ENCODE results near the gene PRTFDC1. TPM values are rescaled to one million over a fixed set of nuclear protein-coding genes. Genes with fewer than 3 reads are reported as not detected.

The PRTFDC1 gene
- total RNA-seq, 1 donor from 2014 or later: 14.4 TPM

- DNase-seq: no peak
- Mint-ChIP-seq H3K36me3 (ENCODE audit: unreplicated experiment) (peaks cover 10% of the 10 kb centered on the region), H3K9me3 (ENCODE audit: unreplicated experiment) (no peaks in the 10 kb centered on the region), H3K27me3 (ENCODE audit: unreplicated experiment) (peaks cover 4% of the 10 kb centered on the region), H3K4me3 (ENCODE audit: unreplicated experiment) (no peak overlapping the region), H3K27ac (ENCODE audit: unreplicated experiment) (no peak overlapping the region), H3K4me1 (ENCODE audit: low read depth, unreplicated experiment) (no peaks in the 10 kb centered on the region)
- no peak for TF ChIP-seq CTCF (IDR thresholded peaks at IDR 0.05; ENCODE audit: partially characterized antibody, unreplicated experiment)
Measured at GRCh38 chr10:24901686-24902399, 50.6 kb downstream of the PRTFDC1 start.

- Mint-ChIP-seq H3K36me3 (ENCODE audit: unreplicated experiment) (peaks cover 7% of the 10 kb centered on the region), H3K4me3 (ENCODE audit: unreplicated experiment) (no peak overlapping the region), H3K27me3 (ENCODE audit: unreplicated experiment) (peaks cover 4% of the 10 kb centered on the region), H3K4me1 (ENCODE audit: low read depth, unreplicated experiment) (no peaks in the 10 kb centered on the region), H3K9me3 (ENCODE audit: unreplicated experiment) (no peaks in the 10 kb centered on the region), H3K27ac (ENCODE audit: unreplicated experiment) (no peak overlapping the region)
- TF ChIP-seq CTCF (IDR thresholded peaks at IDR 0.05; ENCODE audit: partially characterized antibody, unreplicated experiment): no peak
- no peak for DNase-seq
Measured at GRCh38 chr10:24900888-24901685, 51.3 kb downstream of the PRTFDC1 start.

- Mint-ChIP-seq H3K36me3 (ENCODE audit: unreplicated experiment) (no peaks in the 10 kb centered on the region), H3K4me3 (ENCODE audit: unreplicated experiment) (no peak overlapping the region), H3K27ac (ENCODE audit: unreplicated experiment) (no peak overlapping the region), H3K9me3 (ENCODE audit: unreplicated experiment) (no peaks in the 10 kb centered on the region), H3K4me1 (ENCODE audit: low read depth, unreplicated experiment) (no peaks in the 10 kb centered on the region), H3K27me3 (ENCODE audit: unreplicated experiment) (peaks cover under 1% of the 10 kb centered on the region)
- no peak for TF ChIP-seq CTCF (IDR thresholded peaks at IDR 0.05; ENCODE audit: partially characterized antibody, unreplicated experiment)
- no peak for DNase-seq
Measured at GRCh38 chr10:24899571-24899970, 52.8 kb downstream of the PRTFDC1 start.

- no peak overlapping the region for H3K4me3 Mint-ChIP-seq (ENCODE audit: unreplicated experiment)
- H3K27me3 Mint-ChIP-seq (ENCODE audit: unreplicated experiment): no peaks in the 10 kb centered on the region
- no peak for TF ChIP-seq CTCF (IDR thresholded peaks at IDR 0.05; ENCODE audit: partially characterized antibody, unreplicated experiment)
- no peaks in the 10 kb centered on the region for H3K4me1 Mint-ChIP-seq (ENCODE audit: low read depth, unreplicated experiment)
- no peaks in the 10 kb centered on the region for H3K9me3 Mint-ChIP-seq (ENCODE audit: unreplicated experiment)
- H3K36me3 Mint-ChIP-seq (ENCODE audit: unreplicated experiment): no peaks in the 10 kb centered on the region
- DNase-seq: no peak
- no peak overlapping the region for H3K27ac Mint-ChIP-seq (ENCODE audit: unreplicated experiment)
Measured at GRCh38 chr10:24898501-24898900, 53.9 kb downstream of the PRTFDC1 start.

All from glutamatergic neuron (in vitro differentiated cells).